WTC11 (cell line): ENCODE results near the gene BABAM2. TPM values are rescaled to one million over a fixed set of nuclear protein-coding genes. Genes with fewer than 3 reads are reported as not detected.

Experiments
- ATAC-seq: fragments of 200-7000 bp; cut with Tn5 transposase; 2 replicates; pipeline ENCODE4 v1.10.0; 2021; ENCODE audit warnings: mild to moderate bottlenecking, moderate library complexity
- CTCF ChIA-PET: fragments of 300-600 bp; sonication (Branson Sonifier 250); formaldehyde crosslinking; loops from one replicate; lab custom pipeline; 2021; ENCODE audit warnings: antibody characterized with exemption; lab: Charles Lee
- POLR2A ChIA-PET: fragments of 350-600 bp; sonication (Branson Sonifier 250); formaldehyde crosslinking; loops from one replicate; lab custom pipeline; 2021; ENCODE audit warnings: antibody characterized with exemption; lab: Charles Lee
- DNase-seq: peaks from one replicate; pipeline ENCODE4 v3.0.0; 2021; ENCODE audit warnings: low spot score
- H3K27ac Mint-ChIP-seq: 2 replicates; pipeline ENCODE4 v1.8.0; 2021; ENCODE audit warnings: mixed read lengths
- H3K27me3 Mint-ChIP-seq: 2 replicates; pipeline ENCODE4 v1.8.0; 2021; ENCODE audit warnings: low read depth, mild to moderate bottlenecking, moderate library complexity, mixed read lengths
- H3K36me3 Mint-ChIP-seq: 2 replicates; pipeline ENCODE4 v1.8.0; 2021; ENCODE audit warnings: mixed read lengths
- H3K4me1 Mint-ChIP-seq: 2 replicates; pipeline ENCODE4 v1.8.0; 2022; ENCODE audit warnings: mixed read lengths
- H3K4me3 Mint-ChIP-seq: 2 replicates; pipeline ENCODE4 v1.8.0; 2021; ENCODE audit warnings: mild to moderate bottlenecking, moderate library complexity, mixed read lengths
- H3K9me3 Mint-ChIP-seq: 2 replicates; pipeline ENCODE4 v1.8.0; 2021; ENCODE audit warnings: mixed read lengths
- AFF4 ChIP-seq: sonication (generic); formaldehyde crosslinking; IDR thresholded peaks from 2 replicates; pipeline ENCODE4 v1.8.1; 2023; ENCODE audit warnings: mild to moderate bottlenecking, missing genetic modification reagents, borderline replicate concordance
- CDX4 ChIP-seq: fragments of 250-450 bp; sonication (Bioruptor Pico); IDR thresholded peaks from 2 replicates; pipeline ENCODE4 v1.9.0; 2021; ENCODE audit warnings: moderate library complexity, mild to moderate bottlenecking, inconsistent platforms, borderline replicate concordance
- ELF4 ChIP-seq: sonication (generic); formaldehyde crosslinking; IDR thresholded peaks from 2 replicates; pipeline ENCODE4 v1.8.1; 2022; ENCODE audit warnings: low read depth, mild to moderate bottlenecking, moderate library complexity, missing genetic modification reagents
- GABPB1 ChIP-seq: sonication (generic); formaldehyde crosslinking; IDR thresholded peaks from 2 replicates; pipeline ENCODE4 v1.8.1; 2023; ENCODE audit warnings: mild to moderate bottlenecking, missing genetic modification reagents
- KAT7 ChIP-seq: sonication (generic); formaldehyde crosslinking; IDR thresholded peaks from 2 replicates; pipeline ENCODE4 v1.8.1; 2023; ENCODE audit warnings: missing genetic modification reagents, mild to moderate bottlenecking, borderline replicate concordance
- NFE2L1 ChIP-seq: sonication (generic); formaldehyde crosslinking; IDR thresholded peaks from 2 replicates; pipeline ENCODE4 v1.8.1; 2023; ENCODE audit warnings: missing genetic modification reagents
- NFYB ChIP-seq: sonication (generic); formaldehyde crosslinking; conservative IDR thresholded peaks from 2 replicates; pipeline ENCODE4 v1.8.0; 2022; ENCODE audit warnings: low read depth, missing genetic modification reagents
- OVOL2 ChIP-seq: fragments of 250-450 bp; sonication (Bioruptor Pico); IDR thresholded peaks from 2 replicates; pipeline ENCODE4 v1.9.0; 2021; ENCODE audit warnings: mild to moderate bottlenecking, borderline replicate concordance
- RORB ChIP-seq: fragments of 250-450 bp; sonication (Bioruptor Pico); IDR thresholded peaks from 2 replicates; pipeline ENCODE4 v1.9.0; 2021; ENCODE audit warnings: mild to moderate bottlenecking
- SP1 ChIP-seq: sonication (generic); formaldehyde crosslinking; conservative IDR thresholded peaks from 2 replicates; pipeline ENCODE4 v1.8.1; 2022; ENCODE audit warnings: missing genetic modification reagents
- STAT6 ChIP-seq: sonication (generic); formaldehyde crosslinking; conservative IDR thresholded peaks from 2 replicates; pipeline ENCODE4 v1.8.1; 2023; ENCODE audit warnings: mild to moderate bottlenecking, low read depth, missing genetic modification reagents, moderate library complexity
- USF2 ChIP-seq: sonication (generic); formaldehyde crosslinking; IDR thresholded peaks from 2 replicates; pipeline ENCODE4 v1.8.1; 2023; ENCODE audit warnings: mild to moderate bottlenecking, missing genetic modification reagents, moderate library complexity
- ZNF317 ChIP-seq: sonication (generic); formaldehyde crosslinking; IDR thresholded peaks from 2 replicates; pipeline ENCODE4 v1.8.1; 2023; ENCODE audit warnings: low read depth, mild to moderate bottlenecking, moderate library complexity, missing genetic modification reagents, borderline replicate concordance
- ZNF416 ChIP-seq: fragments of 250-450 bp; sonication (Bioruptor Pico); IDR thresholded peaks from 2 replicates; pipeline ENCODE4 v1.9.0; 2021; ENCODE audit warnings: mild to moderate bottlenecking, inconsistent platforms
- ZNF423 ChIP-seq: fragments of 250-450 bp; sonication (Bioruptor Pico); IDR thresholded peaks from 2 replicates; pipeline ENCODE4 v2.1.2; 2022; ENCODE audit warnings: mild to moderate bottlenecking, moderate library complexity
- ZNF425 ChIP-seq: fragments of 250-450 bp; sonication (Bioruptor Pico); conservative IDR thresholded peaks from 2 replicates; pipeline ENCODE4 v1.9.0; 2021; ENCODE audit warnings: mild to moderate bottlenecking
- total RNA-seq: library from RNA; stranded (reverse); gene quantifications from 3 replicates; pipeline ENCODE4 v1.2.3, GENCODE V29; 2021
- TF ChIP-seq, protein P1 (sequence below): sonication (generic); formaldehyde crosslinking; IDR thresholded peaks from 2 replicates; pipeline ENCODE4 v1.8.1; 2022; ENCODE audit warnings: mild to moderate bottlenecking, missing genetic modification reagents, moderate library complexity, borderline replicate concordance
- TF ChIP-seq, protein P2 (sequence below): sonication (generic); formaldehyde crosslinking; IDR thresholded peaks from 2 replicates; pipeline ENCODE4 v1.8.0; 2022; ENCODE audit warnings: mild to moderate bottlenecking, missing genetic modification reagents

Gene BABAM2
- total RNA-seq, 1 experiment from 2014 or later, result 16.5 TPM

- TF ChIP-seq STAT6 (no peak), ELF4 (CRISPR knock-in tag) (no peak), SP1 (CRISPR knock-in tag) (no peak), AFF4 (CRISPR knock-in tag) (no peak), RORB (CRISPR knock-in tag) (no peak), NFE2L1 (CRISPR knock-in tag) (no peak), KAT7 (CRISPR knock-in tag) (no peak), ZNF425 (CRISPR knock-in tag) (no peak), OVOL2 (CRISPR knock-in tag) (no peak), NFYB (no peak), ZNF416 (CRISPR knock-in tag) (no peak)
- TF ChIP-seq, protein P1, sequence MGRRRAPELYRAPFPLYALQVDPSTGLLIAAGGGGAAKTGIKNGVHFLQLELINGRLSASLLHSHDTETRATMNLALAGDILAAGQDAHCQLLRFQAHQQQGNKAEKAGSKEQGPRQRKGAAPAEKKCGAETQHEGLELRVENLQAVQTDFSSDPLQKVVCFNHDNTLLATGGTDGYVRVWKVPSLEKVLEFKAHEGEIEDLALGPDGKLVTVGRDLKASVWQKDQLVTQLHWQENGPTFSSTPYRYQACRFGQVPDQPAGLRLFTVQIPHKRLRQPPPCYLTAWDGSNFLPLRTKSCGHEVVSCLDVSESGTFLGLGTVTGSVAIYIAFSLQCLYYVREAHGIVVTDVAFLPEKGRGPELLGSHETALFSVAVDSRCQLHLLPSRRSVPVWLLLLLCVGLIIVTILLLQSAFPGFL (CRISPR knock-in tag), result no peak
- TF ChIP-seq, protein P2, sequence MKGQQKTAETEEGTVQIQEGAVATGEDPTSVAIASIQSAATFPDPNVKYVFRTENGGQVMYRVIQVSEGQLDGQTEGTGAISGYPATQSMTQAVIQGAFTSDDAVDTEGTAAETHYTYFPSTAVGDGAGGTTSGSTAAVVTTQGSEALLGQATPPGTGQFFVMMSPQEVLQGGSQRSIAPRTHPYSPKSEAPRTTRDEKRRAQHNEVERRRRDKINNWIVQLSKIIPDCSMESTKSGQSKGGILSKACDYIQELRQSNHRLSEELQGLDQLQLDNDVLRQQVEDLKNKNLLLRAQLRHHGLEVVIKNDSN (CRISPR knock-in tag), result no peak
Measured at GRCh38 chr2:27856386-27856785, 34.1 kb upstream of the BABAM2 start (continued).

- DNase-seq (no peak), ATAC-seq (no peak)
- Mint-ChIP-seq H3K27ac (no peak overlapping the region), H3K9me3 (peaks cover 43% of the 10 kb centered on the region), H3K36me3 (peaks cover 5% of the 10 kb centered on the region; the same call in 1 of the 2 replicates), H3K27me3 (peaks cover 35% of the 10 kb centered on the region), H3K4me1 (no peaks in the 10 kb centered on the region), H3K4me3 (no peak overlapping the region)
- no peak for TF ChIP-seq ZNF425 (CRISPR knock-in tag)
- TF ChIP-seq GABPB1 (CRISPR knock-in tag), result no peak
- no peak for TF ChIP-seq ZNF317 (CRISPR knock-in tag)
- no peak for TF ChIP-seq CDX4
- TF ChIP-seq USF2 (CRISPR knock-in tag), result no peak
- no peak for TF ChIP-seq ZNF423 (CRISPR knock-in tag)
- ChIA-PET CTCF (interaction anchor here (0.6 kb wide), 1 partner anchor 62 kb away, joined by 3 read pairs; no protein-coding TSS in a partner anchor), POLR2A (no interaction called here)
Measured at GRCh38 chr2:27856956-27857355, 33.6 kb upstream of the BABAM2 start.
